Endothelial cell of coronary artery (primary cell): ENCODE measurements around the gene TRAF3IP3. TPM values are rescaled to one million over a fixed set of nuclear protein-coding genes. Genes with fewer than 3 reads are reported as not detected.

ENCODE experiments used
- total RNA-seq: library from RNA; depleted of rRNA; stranded (reverse); fragments of >200 nt; gene quantifications from 2 replicates; pipeline ENCODE4 v1.2.3, GENCODE V29; 2014

The TRAF3IP3 gene
- not detected in 2 replicates for total RNA-seq

GRCh38 chr1:209755926-209756614, at the start of gene TRAF3IP3:
TSS of gene TRAF3IP3 (plus strand) at chr1:209756053. CDS start at chr1:209760040, 3,987 bp downstream.

GRCh38 chr1:209784265-209785169, 28.7 kb downstream of the TRAF3IP3 start, which contains the start of gene C1orf74:
TSS of gene C1orf74 (minus strand) at chr1:209784559. CDS start at chr1:209783634, 925 bp downstream.

GRCh38 chr1:209805875-209806760, 50.3 kb downstream of the TRAF3IP3 start, which contains the start of gene IRF6:
TSS of gene IRF6 (minus strand) at chr1:209806142. CDS start at chr1:209801413, 4,729 bp downstream.

GRCh38 chr1:209827384-209828262, 71.8 kb downstream of the TRAF3IP3 start, which contains the start of gene UTP25:
TSS of gene UTP25 (plus strand) at chr1:209827972. CDS start at chr1:209828064, 92 bp downstream.

Other genes starting within 250 kb of the TRAF3IP3 start
- gene CAMK1G, start 172.3 kb upstream of the TRAF3IP3 start, total RNA-seq = not detected in 2 replicates
- 14.0 and 21.8 TPM in 2 replicates for gene LAMB3, start 103.6 kb upstream of the TRAF3IP3 start, total RNA-seq
- 14.4 and 23.2 TPM in 2 replicates for gene G0S2, start 80.6 kb upstream of the TRAF3IP3 start, total RNA-seq
- 2.7 TPM in 1 of 2 replicates, not detected in the other for gene HSD11B1, start 51.2 kb upstream of the TRAF3IP3 start, total RNA-seq
- gene C1orf74, start 28.5 kb downstream of the TRAF3IP3 start, total RNA-seq = 2.2 and 2.7 TPM in 2 replicates
- gene IRF6, start 50.1 kb downstream of the TRAF3IP3 start, total RNA-seq = 3.0 and 7.9 TPM in 2 replicates
- 6.8 and 7.1 TPM in 2 replicates for gene UTP25, start 71.9 kb downstream of the TRAF3IP3 start, total RNA-seq
- 0.09 and 2.4 TPM in 2 replicates for gene SYT14, start 182.2 kb downstream of the TRAF3IP3 start, total RNA-seq